ENCODE results near the gene MYO5C.
"Not testable (repeated sequence)": the region's sequence is repeated elsewhere in the genome, so short reads cannot be mapped to it uniquely, and the experiment has no call there.

Gene MYO5C

DNA sequence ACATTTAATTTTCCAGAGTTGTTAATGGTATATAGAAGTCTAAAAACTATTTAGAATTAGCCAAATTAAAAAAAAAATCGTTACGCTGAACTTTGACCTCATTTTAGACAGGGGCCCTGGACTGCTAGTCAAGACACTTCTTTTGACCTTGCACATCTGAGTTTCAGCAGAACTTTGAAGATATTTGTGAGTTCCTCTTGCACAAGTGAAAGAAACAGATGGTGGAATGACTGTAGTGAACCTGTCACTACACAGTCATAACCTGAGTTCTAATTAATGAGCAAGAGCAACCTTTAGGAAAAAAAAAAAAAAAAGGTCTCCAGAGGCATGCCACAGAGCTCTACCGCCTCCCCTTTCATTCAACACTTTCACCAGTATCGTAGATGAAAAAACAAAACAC, 5.3 kb downstream of the MYO5C start:
- no peak for TF ChIP-seq CTCF (IDR thresholded peaks at IDR 0.05; ENCODE audit: low read depth, low read length)
- no peak for DNase-seq (ENCODE audit: extremely low read depth, low read depth)

- no peak for DNase-seq (ENCODE audit: extremely low read depth, low read depth)
- TF ChIP-seq CTCF (IDR thresholded peaks at IDR 0.05; ENCODE audit: low read depth, low read length), result no peak
Observed at GRCh38 chr15:52289629-52290081, 5.9 kb downstream of the MYO5C start.

GRCh38 chr15:52288986-52289385, 6.6 kb downstream of the MYO5C start:
- DNase-seq (ENCODE audit: extremely low read depth, low read depth), result no peak
- no peak for TF ChIP-seq CTCF (IDR thresholded peaks at IDR 0.05; ENCODE audit: low read depth, low read length)

DNA sequence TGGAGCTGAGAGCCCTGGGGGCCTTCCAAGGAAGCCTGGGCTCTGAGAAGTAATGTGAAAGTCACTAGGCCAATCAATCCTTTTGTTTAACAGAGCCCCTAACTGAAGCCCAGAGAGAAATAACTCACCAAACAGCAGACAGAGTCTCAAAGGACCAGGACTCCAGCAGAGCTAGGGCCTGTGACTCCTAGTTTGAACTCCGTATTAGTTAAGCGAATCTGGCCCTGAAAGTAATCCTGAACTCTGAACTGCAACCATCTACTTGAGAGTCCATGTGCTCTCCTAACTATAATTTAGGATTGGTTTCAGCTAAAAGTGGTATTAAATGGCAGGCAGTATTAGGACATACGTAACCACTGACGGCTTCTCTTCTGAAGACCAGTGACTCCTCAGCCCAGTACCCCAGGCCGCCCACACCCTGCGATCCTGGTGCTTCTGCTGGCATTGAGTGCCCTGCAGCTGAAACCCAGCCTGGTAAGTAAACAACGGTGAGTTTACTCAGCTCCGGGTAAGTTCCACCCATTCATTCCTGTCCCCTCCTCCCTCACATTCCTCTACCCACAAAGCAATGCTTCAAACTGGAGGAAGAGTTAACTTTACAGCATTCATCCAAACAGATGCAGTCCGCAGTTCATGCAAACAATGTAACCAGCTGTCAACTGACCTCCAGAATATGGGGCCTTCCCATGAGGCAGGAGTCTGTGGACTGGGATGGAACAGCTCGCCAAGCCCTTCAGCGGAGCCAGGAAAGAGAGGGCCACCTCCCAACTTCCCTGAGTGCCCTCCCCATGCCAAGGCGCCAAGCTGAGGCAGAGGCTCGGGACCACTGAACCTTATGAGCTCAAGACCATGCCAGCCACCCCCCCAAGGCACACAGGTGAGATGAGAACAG, 7.3 kb downstream of the MYO5C start:
- TF ChIP-seq CTCF (IDR thresholded peaks at IDR 0.05; ENCODE audit: low read depth, low read length), result no peak

GRCh38 chr15:52287114-52287513, 8.5 kb downstream of the MYO5C start:
- no peak for DNase-seq (ENCODE audit: extremely low read depth, low read depth)

More for the DNA sequence above, 7.3 kb downstream of the MYO5C start:
- no peak for DNase-seq (ENCODE audit: extremely low read depth, low read depth)

DNA sequence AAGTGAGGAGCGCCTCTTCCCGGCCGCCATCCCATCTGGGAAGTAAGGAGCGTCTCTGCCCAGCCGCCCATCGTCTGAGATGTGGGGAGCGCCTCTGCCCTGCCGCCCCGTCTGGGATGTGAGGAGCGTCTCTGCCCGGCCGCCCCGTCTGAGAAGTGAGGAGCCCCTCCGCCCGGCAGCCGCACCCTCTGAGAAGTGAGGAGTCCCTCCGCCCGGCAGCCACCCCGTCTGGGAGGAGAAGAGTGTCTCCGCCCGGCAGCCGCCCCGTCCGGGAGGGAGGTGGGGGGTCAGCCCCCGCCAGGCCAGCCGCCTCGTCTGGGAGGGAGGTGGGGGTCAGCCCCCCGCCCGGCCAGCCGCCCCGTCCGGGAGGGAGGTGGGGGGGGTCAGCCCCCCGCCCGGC, 9.7 kb downstream of the MYO5C start:
- DNase-seq (ENCODE audit: extremely low read depth, low read depth), result not testable (repeated sequence)

More at GRCh38 chr15:52287114-52287513, 8.5 kb downstream of the MYO5C start:
- TF ChIP-seq CTCF (IDR thresholded peaks at IDR 0.05; ENCODE audit: low read depth, low read length), result no peak

DNA sequence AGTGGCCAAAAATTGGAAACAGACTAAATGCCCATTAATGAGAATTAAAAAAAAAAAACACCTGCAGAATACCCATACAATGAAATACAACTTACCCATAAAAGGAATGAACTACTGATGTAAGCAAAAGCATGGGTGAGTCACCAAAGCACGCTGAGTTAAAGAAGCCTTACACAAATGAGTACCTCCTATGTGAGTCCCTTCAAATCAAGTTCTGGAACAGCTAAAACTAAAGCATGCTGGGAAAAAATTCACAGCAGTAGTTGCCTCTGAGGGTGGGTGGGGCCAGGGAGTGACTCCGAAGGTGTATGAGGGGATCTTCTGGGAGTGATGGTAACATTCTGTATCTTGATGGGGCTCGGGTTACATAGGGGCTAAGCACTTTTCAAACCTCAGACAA, 11.4 kb downstream of the MYO5C start:
- no peak for DNase-seq (ENCODE audit: extremely low read depth, low read depth)

More for the DNA sequence above, 11.4 kb downstream of the MYO5C start:
- TF ChIP-seq CTCF (IDR thresholded peaks at IDR 0.05; ENCODE audit: low read depth, low read length), result no peak

Data from AG09319 (cell line).